NCI-H2107 (cell line): ENCODE measurements around the gene P2RX2.

ENCODE experiments used
- DNase-seq: peaks from one replicate; lab custom pipeline; 2025; lab: John Stamatoyannopoulos, UW

The P2RX2 gene

DNA sequence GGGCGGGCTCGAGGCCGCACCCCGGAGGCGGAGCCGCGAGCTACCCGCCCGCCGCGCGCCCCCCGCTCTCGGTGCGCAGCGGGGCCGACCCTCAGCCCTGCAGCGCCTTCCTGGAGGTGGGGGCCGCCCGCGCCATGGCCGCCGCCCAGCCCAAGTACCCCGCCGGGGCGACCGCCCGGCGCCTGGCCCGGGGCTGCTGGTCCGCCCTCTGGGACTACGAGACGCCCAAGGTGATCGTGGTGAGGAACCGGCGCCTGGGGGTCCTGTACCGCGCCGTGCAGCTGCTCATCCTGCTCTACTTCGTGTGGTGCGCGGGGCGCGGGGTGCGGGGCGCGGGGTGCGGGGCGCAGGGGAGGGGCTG, at the start of gene P2RX2:
Gene P2RX2, plus strand, starts transcription at position 94 of the 361 bp plus-strand sequence. Its CDS starts 41 bp downstream, at position 135.
- no peak for DNase-seq

DNA sequence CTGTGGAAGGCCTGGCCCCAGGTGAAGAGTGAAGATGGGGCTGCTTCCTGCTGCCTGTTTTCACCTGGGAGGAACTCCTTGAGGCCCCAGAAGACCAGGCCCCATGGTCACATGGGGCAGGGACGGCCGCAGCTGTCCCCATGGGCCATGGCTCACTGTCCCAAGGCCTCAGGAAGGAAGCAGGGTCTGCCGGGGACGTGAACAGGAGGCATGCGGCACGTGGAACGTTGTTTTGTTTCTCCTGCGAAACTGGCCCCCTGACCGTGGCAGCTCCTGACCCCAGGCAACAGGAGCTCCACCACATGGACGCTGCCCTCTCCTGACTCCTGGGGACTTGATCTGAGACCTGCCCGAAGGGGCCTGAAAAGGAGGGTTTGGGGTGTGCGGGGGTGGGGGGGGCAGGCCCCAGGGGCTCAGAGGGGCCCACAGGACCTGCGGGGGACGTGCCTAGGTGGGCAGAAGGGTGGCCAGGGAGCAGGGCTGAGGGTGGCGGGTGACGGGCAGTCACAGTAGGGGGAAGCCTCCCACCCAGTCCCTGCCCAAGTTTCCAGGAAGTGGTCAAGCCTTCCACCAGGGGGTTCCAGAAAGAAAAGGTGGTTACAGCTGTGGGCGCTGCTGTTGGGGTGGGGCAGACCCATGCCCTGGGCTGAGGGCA, 49.6 kb upstream of the P2RX2 start:
- DNase-seq: no peak

DNA sequence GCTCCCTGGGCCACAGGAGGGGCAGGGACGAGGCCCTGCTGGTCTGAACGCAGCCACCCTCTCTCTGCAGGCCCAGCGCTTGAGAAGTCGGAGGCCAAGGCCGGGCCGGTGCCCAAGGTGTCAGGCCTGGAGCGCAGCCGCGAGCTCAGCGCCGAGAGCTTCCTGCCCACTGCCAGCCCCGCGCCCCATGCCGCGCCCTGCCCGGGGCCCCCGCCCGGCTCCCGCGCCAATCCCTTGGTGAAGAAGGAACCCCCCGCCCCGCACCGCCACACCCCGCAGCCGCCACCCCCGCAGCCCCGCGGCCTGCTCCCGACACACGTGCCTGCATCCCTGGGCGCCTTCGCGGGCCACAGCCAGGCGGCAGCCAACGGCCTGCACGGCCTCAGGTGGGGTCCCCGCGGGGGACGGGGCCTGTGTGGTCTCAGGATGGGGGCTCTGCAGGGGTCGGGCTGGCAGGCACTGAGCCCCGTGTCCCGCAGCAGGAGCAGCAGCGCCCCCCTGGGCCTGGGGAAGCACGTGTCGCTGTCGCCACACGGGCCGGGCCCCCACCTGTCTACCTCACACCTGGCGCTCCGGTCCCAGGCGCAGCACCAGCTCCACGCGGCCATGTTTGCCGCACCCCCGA, 48.6 kb upstream of the P2RX2 start:
- DNase-seq: no peak

DNA sequence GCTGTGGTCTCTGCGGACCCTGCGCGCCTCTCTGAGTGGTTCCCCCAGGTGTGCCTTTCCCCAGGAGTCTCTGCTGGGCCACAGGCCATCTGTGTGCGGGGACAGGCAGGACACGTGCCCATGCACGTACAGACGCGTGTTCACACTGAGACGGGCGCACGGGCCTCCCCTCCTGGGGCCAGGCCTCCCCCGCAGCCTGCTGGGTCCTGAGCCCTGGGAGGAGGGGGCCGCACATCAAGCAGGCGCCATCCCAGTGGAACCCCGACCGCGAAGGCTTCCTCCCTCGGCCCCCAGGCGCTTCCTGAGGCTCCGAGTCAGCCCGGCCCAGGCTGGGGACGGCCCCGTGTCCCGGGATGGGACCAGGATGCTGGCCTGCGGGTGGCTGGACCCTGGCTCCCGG, 47.9 kb upstream of the P2RX2 start:
- DNase-seq: no peak

DNA sequence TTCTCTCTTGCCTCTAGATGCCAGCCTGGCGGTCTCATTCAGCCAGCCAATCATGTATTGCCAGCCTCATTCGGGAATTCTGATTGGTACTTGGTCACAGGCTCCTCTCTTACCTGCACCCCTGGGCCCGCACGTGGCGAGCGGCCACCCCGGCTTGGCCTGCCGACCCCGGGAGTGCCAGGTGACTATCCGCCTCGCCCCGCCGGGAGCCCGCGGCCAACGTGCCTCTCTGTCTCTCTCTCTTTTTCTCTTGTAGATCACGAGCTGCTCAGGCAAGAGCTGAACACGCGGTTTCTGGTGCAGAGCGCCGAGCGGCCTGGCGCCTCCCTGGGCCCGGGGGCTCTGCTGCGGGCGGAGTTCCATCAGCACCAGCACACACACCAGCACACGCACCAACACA, 47.5 kb upstream of the P2RX2 start:
- no peak for DNase-seq

DNA sequence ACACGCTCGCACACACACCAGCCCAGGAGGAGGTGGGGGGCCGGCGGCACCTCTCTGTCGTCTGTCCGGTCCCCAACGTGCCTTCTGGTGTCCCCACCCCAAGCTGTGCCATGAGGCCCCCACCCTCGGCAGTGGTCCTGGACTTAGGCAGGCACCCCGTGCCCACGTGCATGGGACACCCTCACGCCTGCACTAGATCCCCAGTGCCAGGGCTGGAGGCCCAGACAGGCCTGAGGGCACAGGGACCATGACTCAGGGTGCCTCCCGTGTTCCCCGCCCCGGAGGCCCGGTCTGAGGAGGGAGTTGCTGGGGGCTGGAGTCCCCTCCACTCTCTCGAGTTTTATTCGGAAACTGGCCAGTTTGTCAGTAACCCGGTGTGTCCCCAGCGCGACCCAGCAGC, 47.0 kb upstream of the P2RX2 start:
- DNase-seq: no peak

DNA sequence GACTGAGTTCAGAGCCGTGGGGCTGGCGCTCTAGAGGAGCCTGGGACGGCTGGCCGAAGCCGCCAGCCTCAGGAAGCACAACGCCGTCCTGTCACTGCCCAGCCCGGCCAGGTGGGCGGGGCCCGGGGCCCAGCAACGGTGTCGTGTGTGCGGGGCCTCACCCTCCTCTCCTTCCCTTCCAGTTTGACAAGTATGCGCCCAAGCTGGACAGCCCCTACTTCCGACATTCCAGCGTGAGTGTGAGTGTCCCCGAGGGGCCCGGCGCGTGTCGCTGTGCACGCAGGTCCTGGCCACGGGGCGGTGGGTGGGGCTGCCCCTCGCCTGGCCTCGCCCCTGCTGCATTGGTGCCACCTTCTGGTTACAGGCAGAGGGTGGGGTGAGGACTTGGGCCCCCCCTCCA, 46.5 kb upstream of the P2RX2 start:
- no peak for DNase-seq

DNA sequence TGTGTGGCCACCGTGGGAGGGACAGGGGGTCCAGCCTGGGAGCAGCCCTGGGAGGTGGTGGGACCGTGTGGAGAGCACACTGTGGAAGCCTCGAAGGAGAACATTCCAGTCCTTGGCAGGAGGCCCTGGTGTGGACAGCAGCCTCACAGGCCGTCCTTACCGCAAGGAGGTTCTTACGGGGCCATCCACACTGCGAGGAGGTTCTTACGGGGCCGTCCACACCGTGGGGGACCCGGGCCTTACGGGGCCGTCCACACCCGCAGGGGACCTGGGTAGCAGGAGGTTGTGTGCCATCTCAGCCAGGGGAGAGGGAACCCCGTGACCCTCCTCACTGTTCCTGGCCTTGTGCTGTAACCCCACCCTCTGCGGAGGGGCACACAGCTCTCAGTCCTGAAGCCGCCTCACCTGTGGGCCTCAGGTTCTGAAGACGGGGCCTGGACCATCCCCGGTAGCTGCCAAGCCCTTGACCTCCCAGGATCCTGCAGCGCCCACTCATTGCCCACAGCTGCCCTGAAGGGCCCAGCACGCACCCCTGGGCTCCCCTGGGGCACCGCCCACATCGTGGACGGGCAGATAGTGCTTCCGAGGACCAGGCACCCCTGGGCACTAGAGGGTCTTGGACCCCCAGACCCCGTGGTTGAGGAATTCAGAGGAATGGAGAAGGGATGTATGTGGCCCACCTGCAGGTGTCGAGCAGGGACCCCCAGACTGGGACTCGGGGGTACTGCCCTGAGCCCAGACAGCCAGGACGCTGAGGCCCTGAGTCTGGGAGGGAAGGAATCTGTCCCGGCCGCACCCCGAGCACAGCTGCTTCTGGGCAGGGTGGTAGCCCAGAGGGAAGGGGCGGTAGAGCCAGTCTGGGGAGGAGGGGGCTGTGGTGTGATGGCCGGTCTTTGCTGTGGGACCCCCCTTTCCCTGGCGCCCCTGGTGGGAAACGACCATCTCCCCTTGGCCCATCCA, 45.5 kb upstream of the P2RX2 start:
- DNase-seq: no peak

DNA sequence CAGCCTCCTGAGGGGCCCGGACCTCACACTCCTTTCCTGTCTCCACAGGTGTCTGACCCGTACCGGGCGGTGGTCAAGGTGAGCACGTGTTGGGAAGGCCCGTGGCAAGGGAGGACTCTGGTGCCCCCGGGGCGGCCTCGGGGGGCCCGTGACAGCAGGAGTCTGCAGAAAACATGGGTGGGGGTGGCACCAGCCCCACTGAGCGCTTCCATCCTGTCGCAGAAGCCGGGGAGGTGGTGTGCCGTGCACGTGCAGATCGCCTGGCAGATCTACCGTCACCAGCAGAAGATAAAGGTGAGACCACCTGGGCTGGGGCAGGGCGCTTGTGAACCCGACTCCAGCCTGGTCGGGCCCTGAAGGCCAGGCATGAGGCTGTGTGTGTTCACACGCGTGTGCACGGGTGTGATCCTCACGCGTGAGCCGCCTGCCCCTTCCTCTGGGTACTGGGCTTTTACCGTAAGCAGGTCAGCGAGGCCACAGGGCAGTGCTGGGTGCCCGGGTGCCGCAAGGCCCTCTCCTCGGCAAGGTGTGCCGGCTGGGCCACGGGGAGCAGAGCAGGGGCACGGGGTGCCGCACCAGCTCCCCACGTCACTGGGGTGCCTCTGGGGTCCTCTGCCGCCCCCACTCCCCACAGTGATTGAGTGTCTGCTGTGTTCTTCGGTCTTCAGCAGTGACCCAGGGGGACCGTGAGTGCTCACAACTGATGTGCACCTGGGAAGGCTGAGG, 44.1 kb upstream of the P2RX2 start:
- no peak for DNase-seq

DNA sequence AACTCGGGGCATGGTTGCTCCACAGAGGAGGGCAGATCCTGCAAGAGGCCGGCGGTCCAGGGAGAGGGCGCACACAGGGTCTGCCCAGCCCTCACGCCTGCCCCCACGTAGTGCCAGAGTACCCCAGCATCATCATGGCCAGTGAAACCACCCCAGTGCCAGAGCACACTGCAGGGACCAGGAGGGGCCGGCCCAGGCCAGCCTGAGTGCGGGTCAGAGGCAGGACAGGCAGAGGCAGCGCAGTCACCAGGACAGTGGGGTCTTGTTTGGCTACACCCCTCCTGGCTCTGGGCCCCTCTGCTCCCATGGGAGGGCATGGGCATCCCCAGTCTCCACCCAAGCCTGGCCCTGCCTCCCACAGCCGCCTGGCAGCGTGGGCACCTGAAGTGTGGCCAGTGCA, 42.9 kb upstream of the P2RX2 start:
- no peak for DNase-seq

DNA sequence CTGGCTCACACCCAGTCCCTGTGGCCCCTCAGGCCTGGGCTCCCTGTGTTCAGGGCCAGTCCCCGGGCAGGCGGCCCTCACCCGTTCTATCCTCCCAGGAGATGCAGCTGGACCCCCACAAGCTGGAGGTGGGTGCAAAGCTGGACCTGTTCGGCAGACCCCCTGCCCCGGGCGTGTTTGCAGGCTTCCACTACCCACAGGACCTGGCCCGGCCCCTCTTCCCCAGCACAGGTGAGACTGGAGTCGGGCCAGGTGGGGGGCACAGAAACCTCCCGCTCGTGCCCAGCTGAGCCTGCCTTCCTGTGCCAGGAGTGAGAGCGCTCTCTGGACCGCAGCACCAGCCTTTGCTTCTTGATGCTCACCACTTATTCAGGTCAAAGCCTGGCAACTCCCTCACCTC, 41.9 kb upstream of the P2RX2 start:
- no peak for DNase-seq

DNA sequence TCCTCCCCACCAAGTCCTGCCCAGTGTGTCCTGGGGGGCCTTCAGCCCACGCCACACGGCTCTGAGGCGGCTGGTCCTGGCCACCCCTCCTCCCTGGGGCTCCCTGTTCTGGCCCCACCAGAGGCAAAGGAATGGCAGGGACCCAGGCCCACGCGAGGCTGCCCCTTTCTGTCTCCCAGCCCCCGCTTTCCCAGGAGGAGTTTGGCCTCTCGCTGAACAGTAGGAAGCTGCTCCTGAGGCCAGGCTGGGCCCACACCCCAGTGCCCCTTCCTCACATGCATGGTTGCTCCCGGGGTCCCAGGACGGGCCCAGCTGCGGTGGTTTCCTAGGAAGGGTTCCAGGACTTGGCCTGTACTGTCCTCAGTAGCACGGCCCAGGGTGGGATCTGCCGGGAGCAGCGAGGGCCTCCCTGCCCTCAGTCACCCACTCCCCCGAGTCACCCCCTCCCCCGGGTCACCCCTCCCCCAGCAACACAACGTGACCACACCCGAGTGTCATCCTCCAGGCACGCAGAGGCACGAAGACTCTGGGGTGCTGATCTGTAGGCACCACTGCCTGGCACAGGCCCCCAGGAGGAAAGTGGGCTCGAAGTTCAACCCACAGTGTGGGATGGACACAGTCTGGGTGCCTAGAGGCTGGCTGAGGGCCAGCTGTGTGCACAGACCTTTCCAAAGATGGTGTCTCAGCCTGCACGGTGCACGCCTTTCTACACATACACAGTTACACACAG, 41.2 kb upstream of the P2RX2 start:
- DNase-seq: no peak

DNA sequence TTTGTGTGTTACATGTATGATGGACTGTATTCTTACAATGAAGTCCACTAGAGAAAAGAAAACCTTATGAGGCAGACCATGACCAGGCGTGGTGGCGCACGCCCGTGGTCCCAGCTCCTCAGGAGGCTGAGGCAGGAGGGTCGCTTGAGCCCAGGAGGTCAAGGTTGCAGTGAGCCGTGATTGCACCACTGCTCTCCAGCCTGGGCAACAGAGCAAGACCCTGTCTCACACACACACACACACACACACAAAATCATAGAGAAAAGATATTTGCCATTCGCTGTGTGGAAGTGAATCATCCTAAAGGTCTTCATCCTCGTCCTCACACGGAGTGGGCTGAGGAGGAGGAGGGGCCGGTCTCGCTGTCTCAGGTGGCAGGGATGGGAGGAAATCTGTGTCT, 40.5 kb upstream of the P2RX2 start:
- DNase-seq: no peak

DNA sequence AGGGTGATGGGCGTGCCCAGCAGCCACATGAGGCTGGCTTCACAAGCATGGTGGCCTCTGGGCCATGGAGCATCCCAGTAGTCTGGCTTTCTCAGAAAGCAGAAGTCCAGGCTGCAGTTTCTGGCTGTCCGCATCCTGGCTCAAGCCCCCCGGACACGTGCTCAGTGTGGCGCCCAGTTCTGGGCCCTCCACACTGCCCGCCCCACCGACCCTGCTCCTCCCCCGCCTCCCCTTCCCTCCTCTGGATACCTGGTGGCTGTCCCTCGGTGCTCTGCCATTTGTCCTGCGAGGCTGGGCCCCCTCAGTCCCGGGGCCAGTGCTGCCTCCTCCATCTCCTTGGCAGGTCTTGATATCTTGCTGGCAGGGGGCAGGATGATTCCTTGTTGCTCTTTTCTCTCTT, 39.8 kb upstream of the P2RX2 start:
- DNase-seq: no peak

DNA sequence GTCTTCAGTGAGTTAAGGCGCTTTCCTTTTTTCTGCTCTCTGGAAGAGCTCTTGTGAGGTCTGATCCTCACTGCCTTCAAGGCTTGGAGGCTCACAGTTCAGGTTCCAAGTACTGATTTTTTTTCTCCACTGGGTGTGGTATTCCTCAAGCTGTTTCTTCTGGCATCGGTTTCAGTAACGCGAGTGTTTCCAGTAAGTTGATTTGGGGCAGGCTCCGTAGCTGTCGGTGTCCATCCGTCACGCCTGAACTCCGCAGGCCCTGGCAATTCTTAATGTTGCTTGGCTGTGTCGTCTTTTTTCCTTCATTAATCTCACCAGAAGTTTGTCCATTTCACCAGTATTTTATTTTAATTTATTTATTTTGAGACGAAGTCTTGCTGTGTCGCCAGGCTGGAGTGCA, 38.8 kb upstream of the P2RX2 start:
- DNase-seq: no peak

DNA sequence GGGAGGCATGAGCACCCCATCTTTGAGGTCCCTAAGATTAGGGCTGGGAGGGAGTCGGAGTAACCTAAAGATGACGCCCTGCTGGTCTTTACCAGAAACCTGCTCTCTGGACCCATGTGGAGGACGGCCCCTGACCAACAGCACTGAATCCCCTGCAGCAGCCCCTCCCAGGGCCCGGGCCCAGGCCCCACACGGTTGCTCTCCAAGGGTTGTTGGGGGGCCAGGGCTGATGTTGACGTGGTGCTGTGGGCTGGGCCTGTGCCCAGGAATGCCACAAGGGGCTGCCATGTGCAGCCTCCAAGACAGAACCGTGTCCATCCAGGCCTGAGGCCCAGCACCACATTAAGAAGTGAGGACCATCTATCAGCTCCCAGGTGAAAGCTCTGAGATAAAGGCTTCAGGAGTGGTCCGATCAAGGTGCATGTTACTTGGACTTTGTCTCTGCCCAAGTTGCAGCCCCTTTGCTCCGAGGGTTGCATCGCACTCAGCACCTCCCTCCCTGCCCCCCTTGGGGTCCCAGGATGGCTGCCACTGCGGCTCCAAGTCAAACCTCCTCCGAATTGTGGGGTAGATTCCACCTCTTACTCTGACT, 37.8 kb upstream of the P2RX2 start:
- no peak for DNase-seq

DNA sequence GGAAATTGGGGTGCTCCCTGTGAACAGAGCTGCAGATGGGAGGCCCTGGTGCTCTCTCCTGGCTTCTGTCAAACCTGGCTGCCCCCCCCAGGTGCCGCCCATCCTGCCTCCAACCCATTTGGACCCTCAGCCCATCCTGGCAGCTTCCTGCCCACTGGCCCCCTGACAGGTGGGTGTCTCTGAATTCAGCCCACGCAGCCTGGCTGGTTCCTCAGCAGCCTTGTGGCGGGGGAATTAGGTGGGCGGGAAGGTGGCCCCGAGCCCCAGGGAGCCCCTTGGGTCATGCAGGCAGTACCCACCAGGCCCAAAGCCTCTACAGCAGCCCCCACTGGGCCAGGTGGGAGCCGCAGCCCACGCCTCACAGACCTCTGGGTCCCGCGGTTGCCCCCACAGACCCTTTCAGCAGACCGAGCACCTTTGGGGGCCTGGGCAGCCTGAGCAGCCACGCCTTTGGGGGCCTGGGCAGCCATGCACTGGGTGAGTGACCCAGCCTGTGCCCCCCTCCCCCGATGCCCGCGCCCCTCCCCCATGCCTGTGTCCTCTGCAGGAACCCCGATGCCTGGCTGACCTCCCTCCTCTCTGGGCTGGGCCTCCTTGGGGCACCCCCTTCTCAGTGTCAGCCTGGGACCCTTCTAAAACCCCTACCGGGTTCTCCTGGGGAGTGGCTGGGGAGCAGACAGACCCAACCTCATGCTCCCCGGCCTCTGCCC, 37.1 kb upstream of the P2RX2 start:
- DNase-seq: no peak

DNA sequence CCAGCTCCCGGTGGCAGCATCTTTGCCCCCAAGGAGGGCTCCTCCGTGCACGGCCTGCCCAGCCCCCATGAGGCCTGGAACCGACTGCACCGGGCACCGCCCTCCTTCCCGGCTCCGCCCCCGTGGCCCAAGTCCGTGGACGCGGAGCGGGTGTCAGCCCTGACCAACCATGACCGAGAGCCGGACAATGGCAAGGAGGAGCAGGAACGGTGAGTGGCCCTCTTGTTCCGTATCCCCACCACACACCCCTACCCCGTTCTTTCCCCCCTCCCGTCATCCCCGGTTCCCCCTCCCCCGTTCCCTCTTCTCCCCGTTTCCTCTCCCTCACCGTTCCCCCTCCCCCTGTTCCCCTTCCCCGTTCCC, 36.5 kb upstream of the P2RX2 start:
- no peak for DNase-seq

DNA sequence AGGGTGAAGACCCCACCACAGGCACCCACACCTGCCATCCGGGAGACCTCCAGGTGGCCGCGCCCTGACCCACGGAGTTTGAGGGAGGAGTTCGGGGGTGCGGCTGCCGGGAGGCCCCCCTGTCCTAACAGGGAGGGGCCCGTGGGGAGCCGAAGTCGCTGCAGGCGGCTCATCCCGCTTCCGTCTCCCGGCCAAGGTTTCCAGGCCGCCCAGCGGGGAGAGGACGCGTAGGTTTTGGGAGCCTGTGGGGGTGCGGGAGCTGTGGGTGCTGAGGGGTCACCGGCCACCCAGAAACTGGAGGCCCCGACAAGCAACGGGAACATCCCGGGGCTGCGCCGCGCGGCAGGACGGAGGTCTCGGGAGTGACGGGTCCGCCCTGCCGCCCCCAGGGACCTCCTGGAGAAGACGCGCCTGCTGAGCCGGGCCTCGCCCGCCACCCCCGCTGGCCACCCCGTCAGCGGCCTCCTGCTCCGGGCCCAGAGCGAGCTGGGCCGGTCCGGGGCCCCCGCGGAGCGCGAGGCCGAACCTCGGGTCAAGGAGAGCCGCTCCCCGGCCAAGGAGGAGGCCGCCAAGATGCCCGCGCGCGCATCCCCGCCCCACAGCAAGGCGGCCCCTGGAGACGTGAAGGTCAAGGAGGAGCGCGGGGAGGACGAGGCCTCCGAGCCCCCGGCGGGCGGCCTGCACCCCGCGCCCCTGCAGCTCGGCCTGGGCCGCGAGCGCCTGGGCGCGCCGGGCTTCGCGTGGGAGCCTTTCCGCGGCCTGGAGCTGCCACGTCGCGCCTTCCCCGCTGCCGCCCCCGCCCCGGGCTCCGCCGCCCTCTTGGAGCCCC, 35.8 kb upstream of the P2RX2 start:
- DNase-seq: no peak

DNA sequence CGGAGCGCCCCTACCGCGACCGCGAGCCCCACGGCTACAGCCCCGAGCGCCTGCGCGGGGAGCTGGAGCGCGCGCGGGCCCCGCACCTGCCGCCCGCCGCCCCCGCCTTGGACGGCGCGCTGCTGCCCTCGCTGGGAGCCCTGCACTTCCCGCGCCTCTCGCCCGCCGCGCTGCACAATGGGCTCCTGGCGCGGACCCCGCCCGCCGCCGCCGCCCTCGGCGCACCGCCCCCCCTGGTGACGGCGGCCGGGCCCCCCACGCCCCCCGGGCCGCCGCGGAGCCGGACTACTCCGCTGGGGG, 35.2 kb upstream of the P2RX2 start:
- no peak for DNase-seq
